ENCODE data around the gene IL1RAPL2.
"Not testable (repeated sequence)": the region's sequence is repeated elsewhere in the genome, so short reads cannot be mapped to it uniquely, and the experiment has no call there.

The IL1RAPL2 gene

GRCh38 chrX:104677517-104677916 is 111.5 kb downstream of the IL1RAPL2 start:
- DNase-seq = not testable (repeated sequence)

GRCh38 chrX:104679175-104679574 is 113.2 kb downstream of the IL1RAPL2 start:
- DNase-seq = no peak

DNA sequence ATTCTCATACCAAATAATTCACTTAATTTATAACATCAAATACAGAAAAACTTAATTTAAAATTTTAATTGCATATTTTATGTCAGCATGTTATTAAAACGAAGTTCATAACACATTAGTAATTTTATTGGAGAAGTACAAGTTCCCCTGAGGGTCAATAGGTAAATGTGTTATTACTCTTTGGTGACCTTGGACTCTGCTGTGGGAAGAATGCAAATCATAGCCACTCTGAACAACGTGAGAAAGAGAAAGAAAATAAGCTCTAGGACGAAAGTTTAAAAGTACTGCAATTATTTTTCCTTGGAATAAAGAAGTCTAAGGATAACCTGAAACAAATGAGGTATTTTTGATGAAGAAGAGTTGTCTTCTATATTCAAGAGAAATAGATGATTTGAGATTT is 115.2 kb downstream of the IL1RAPL2 start:
- no peak for DNase-seq

DNA sequence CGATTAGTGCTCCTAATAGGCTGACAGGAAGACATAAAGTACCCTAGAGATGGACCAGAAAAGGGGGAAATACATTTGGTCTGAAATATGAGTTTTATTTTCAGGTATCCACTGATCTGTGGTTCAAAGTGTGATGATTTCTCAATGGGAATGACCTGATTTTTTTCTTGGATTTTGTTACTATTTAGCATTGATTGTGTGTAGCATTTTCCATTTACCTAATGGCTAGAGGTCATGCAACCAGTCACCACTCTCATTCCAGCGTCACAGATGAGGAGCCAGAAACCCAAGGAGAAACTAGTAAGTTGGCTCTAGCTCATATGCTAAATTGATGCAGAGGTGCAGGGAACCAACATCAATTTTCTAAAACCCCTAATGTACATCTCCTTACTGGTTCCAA is 118.1 kb downstream of the IL1RAPL2 start:
- no peak for DNase-seq

- no peak for DNase-seq
Observed at GRCh38 chrX:104695593-104695992, 129.6 kb downstream of the IL1RAPL2 start.

DNA sequence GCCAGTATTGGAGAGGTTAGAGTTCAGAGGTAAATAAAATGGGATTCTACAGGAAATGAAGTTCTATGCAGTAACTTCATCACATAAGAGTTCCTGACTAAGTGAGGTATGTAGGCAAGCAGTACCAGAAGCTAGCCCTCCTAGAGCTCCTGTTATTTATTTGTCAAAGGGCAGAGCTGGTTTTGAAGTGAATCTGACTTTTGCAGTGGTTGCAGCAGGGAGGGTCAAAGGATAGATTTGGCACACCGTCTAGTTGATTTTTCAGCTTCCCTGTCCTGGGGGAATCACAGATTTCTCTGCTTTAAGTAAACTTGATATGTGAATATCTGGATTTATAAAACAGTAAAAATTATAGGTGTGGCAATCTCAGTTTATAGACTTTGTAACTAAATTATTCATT is 130.7 kb downstream of the IL1RAPL2 start:
- no peak for DNase-seq

DNA sequence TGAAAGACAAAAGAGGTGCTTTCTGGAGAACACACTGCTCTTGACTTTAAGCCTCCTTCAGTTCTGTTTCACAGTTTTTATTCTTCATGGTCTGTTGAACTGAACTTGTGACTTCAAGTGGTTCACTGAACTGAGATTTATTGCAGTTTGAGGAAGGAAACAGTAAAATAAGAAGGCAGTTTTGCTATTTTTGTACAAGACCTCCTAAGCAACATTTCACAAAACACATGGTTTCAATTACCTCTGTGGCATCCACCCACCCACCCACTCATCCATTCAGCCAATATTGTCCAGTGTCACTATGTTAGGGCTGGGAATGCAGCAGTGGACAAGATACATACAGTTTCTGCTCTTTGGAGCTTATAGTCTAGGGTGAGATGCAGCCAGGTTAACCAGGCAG is 131.3 kb downstream of the IL1RAPL2 start:
- no peak for DNase-seq

DNA sequence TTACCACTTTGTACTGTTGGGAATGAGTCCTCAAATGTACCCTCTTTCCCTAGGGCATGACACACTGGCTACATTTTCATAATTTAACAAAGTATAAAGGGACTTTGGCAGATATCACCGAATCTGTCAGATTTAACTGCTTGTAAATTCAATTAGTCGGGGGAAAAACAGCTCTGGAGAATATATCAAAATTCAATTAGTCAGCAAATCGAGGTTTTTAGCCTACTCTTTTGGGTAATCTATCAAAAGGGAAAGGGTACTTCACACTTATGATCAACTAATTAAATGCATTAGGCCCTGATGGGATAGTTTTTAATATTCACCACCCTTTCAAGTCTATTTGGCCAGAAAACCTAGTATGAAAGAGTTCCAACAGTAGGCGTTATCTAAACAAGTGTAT is 141.0 kb downstream of the IL1RAPL2 start:
- no peak for DNase-seq

DNA sequence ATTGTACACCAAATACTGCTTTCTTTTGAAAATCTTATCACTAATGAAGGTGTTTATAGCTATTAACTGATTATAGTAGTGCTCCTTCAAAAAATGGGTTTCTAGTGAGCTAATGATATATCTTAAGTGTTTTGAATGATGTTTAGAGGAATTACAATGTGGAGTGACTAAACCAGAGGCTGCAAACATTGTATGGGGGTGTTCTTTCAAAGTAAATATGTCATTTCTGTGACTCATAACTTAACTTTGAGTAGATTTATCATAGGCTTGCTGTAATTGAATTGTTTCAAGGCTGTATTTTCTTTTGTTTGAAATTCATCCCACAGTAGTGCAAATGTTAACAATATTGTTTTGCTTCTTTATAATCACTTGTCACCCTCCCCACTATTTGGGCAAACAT is 141.6 kb downstream of the IL1RAPL2 start:
- no peak for DNase-seq

- DNase-seq = no peak
Observed at GRCh38 chrX:104712515-104712914, 146.5 kb downstream of the IL1RAPL2 start.

- DNase-seq = no peak
Observed at GRCh38 chrX:104721854-104722253, 155.9 kb downstream of the IL1RAPL2 start.

- no peak for DNase-seq
Observed at GRCh38 chrX:104728456-104728855, 162.5 kb downstream of the IL1RAPL2 start.

DNA sequence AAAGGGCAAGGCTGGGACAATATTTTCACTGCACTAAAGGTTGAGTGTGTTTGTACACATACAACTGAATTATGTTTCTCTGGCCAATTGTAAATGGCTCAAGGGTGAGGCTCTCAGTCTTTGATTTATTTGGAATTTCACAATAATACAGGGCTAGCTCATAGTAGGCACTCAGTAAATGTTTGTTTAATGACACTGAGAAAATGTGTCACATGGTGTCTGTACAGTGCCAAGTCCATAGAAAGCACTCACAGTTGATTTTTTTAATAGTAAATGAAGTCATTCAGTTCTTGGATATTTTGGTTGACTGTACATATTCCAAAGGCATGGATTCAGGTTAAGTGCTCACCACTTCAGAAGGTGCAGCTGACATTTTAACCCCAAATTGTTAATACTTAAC is 176.4 kb downstream of the IL1RAPL2 start:
- DNase-seq = no peak

DNA sequence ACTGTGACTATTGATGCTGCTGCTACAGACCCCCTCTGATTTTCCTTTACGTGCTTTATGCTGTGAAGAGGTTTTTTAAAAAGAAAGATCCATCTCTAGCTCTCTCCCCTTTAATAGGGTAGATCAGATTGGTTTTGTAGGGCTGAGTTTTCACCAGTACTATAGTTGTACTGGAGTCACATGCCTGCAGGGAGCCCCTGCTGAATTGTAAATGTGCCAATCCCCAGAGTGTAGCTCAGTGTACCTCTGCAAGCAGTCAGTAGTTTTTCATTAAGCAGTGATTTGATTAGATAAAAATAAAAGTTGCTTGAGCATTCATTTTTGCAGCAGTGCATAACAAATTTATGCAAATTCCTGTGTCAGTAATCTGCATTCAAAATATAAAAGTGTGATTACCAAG is 179.2 kb downstream of the IL1RAPL2 start:
- DNase-seq = no peak

GRCh38 chrX:104749951-104750610 is 184.1 kb downstream of the IL1RAPL2 start:
- DNase-seq = no peak

DNA sequence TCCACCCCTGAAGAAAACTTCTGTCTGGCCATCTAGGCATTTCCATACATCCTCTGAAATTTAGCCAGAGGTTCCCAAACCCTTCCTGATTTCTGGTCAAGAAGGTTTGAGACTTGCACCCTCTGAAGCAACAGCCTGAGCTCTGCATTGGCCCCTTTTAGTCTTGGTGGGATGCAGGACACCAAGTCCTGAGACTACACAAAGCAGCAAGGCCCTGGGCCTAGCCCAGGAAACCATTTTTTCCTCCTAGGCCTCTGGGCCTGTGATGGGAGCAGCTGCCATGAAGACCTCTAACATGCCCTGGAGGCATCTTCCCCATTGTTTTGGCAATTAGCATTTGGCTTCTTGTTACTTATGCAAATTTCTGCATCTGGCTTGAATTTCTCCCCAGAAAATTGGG is 196.6 kb downstream of the IL1RAPL2 start:
- no peak for DNase-seq

DNA sequence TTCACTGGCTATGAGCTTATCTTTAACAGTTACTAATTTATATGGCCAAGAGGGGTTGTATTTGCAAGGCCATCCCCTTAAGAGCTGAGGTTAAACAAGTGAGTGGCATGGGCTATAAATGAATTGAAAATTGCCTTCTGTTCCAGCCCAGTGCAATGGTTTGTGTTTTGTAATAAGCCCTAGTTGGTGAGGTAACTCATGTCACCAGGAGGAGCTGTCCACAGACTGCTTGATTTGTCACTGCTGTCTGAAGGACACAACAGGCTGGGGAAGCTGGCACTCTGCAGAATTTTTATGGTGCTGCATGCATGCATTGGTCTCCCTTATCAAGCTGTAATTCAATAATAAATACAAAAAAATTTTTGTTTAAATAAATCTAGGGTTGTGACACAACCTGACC is 223.8 kb downstream of the IL1RAPL2 start:
- no peak for DNase-seq

DNA sequence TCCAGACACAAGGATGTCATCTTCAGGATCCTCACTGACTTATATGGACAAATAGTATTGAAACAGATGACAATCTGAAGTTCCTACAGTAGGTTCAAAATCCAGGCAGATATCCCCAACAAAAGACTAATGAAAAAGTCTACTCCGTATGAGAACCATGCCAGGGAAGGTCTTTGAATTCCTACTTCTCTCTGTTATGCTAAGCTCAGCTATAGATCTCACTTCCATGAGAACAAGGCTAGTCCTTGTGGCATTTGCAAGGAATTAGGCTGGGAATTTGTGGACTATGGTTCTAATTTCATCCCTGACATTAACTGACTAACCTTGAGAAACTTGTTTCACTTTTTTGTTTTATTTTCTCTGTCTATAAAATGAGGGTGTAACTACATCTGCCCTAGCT is 229.8 kb downstream of the IL1RAPL2 start:
- DNase-seq = no peak

DNA sequence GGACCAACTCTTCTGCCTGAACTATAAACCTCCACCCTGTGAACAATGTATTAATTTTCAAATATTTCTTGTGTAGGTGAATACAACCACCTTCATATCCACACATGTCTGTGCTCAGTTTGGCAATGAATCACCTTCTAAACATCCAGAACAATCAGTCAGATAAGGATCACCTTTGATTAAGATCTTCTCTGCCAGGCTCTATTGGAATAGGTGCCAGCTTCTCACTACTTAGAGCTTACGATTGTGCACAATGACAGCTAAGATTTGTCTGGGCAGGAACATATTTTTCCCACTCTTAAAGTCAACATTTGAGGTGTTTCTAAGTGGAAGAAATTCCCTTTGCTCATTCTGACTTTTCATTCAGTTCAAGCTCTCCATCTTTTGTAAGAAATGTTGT is 237.2 kb downstream of the IL1RAPL2 start:
- DNase-seq = no peak

GRCh38 chrX:104806346-104806745 is 240.3 kb downstream of the IL1RAPL2 start:
- DNase-seq = no peak

DNA sequence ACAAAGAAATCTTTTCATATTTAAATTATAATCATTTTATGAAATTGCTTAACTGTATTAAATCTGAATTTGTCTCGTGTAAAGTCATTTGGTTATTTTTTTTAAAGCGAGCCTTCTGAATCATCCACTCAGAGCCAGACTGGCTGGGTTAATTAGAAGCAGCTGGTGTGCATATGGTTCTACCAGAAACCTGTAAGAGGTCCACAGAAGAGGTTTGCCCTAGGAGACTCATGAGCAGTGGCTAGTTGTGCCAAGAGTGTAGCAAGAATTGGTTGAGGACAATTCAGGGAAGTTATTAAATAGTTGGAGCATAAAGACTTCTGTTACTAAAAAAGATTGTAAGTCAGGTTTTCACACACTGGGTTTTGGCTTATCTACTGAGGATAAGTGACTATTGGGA is 267.4 kb downstream of the IL1RAPL2 start:
- DNase-seq = no peak

GRCh38 chrX:104842646-104843045 is 276.6 kb downstream of the IL1RAPL2 start:
- no peak for DNase-seq

DNA sequence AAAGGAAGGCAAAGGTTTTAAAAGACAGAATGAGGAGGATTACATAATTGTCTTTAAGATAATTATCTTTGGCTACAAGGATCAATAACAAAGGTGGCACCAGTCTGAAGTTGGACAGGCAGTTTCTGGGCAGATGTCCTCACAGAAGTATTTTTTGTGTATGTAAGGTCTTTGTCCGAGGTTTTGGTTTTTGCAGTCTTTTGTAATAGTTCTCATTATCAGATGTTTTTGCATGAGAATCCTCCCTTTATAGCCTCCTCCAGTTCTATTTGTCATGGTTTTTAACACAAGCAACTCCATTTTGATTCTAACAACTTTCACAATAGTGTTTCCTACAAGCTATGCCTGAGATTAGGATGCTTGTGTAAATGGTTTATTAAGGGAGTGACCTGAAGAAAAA is 286.2 kb downstream of the IL1RAPL2 start:
- DNase-seq = no peak

DNA sequence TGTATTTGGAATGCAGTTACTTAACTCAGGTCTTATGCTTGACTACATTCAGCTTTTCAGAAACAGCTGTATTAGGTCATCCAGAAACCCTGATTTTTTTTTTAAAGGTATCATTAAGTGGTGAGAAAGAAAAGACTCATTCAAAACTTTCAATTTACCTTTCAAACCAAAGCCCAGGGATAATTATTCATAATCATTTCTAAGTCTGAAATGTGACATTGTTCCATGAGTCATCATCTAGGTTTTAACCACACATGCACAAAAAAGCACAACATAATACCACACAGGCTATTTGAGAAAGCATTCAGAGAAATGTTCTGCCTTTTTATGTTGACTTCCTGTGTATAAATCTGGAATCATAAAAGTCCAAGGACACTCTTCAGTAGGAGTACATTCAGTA is 288.2 kb downstream of the IL1RAPL2 start:
- DNase-seq = no peak

- no peak for DNase-seq
Observed at GRCh38 chrX:104854790-104855340, 288.9 kb downstream of the IL1RAPL2 start.
